Measurements from ENCODE around the gene RPS6KA4.

The RPS6KA4 gene

GRCh38 chr11:64327375-64327774 lies 31.6 kb upstream of the RPS6KA4 start:
- DNase-seq (ENCODE audit: low spot score) = no peak

- DNase-seq (ENCODE audit: low spot score) = no peak
Measured at GRCh38 chr11:64327993-64328392, 31.0 kb upstream of the RPS6KA4 start.

GRCh38 chr11:64330888-64331287 lies 28.1 kb upstream of the RPS6KA4 start:
- DNase-seq (ENCODE audit: low spot score) = no peak

- no peak for DNase-seq (ENCODE audit: low spot score)
Measured at GRCh38 chr11:64331569-64332371, 27.2 kb upstream of the RPS6KA4 start.

GRCh38 chr11:64333556-64333955 lies 25.4 kb upstream of the RPS6KA4 start:
- no peak for DNase-seq (ENCODE audit: low spot score)

GRCh38 chr11:64334764-64335735 lies 23.9 kb upstream of the RPS6KA4 start:
- no peak for DNase-seq (ENCODE audit: low spot score)

- no peak for DNase-seq (ENCODE audit: low spot score)
Measured at GRCh38 chr11:64337538-64338249, 21.3 kb upstream of the RPS6KA4 start.

- DNase-seq (ENCODE audit: low spot score) = no peak
Measured at GRCh38 chr11:64338716-64339115, 20.2 kb upstream of the RPS6KA4 start.

GRCh38 chr11:64339286-64339685 lies 19.7 kb upstream of the RPS6KA4 start:
- DNase-seq (ENCODE audit: low spot score) = no peak

GRCh38 chr11:64339754-64340408 lies 19.1 kb upstream of the RPS6KA4 start, which contains the start of gene CCDC88B:
CCDC88B (plus strand) TSS chr11:64340204; CDS start chr11:64340267, 63 bp downstream.
- DNase-seq (ENCODE audit: low spot score) = no peak

GRCh38 chr11:64340671-64341335 lies 18.2 kb upstream of the RPS6KA4 start:
- no peak for DNase-seq (ENCODE audit: low spot score)

- no peak for DNase-seq (ENCODE audit: low spot score)
Measured at GRCh38 chr11:64341429-64341828, 17.5 kb upstream of the RPS6KA4 start.

GRCh38 chr11:64341851-64342791 lies 16.8 kb upstream of the RPS6KA4 start:
- peak; percentile 66 for DNase-seq (ENCODE audit: low spot score)

- DNase-seq (ENCODE audit: low spot score) = no peak
Measured at GRCh38 chr11:64342869-64343745, 15.9 kb upstream of the RPS6KA4 start.

GRCh38 chr11:64343767-64344559 lies 15.0 kb upstream of the RPS6KA4 start:
- DNase-seq (ENCODE audit: low spot score) = no peak

GRCh38 chr11:64344787-64345186 lies 14.2 kb upstream of the RPS6KA4 start:
- no peak for DNase-seq (ENCODE audit: low spot score)

GRCh38 chr11:64347193-64347867 lies 11.6 kb upstream of the RPS6KA4 start:
- no peak for DNase-seq (ENCODE audit: low spot score)
